GM12878 (cell line): ENCODE data around the gene PRPSAP1. TPM values are rescaled to one million over a fixed set of nuclear protein-coding genes. Genes with fewer than 3 reads are reported as not detected.

Experiments used
- ATAC-seq: fragments of 200-7000 bp; cut with Tn5 transposase; 3 replicates; pipeline ENCODE4 v1.9.1; 2020; ENCODE audit warnings: mild to moderate bottlenecking, moderate library complexity
- BruUV-seq: library from RNA; stranded (reverse); fragments of 400-500 nt; replicated peaks from 2 replicates; lab custom pipeline; 2021; lab: Mats Ljungman, UMichigan
- CTCF ChIA-PET: fragments of 300-600 bp; sonication (Branson Sonifier 250); formaldehyde crosslinking; extraction: SDS; loops from one replicate; lab custom pipeline; 2021; ENCODE audit warnings: inconsistent platforms; lab: Yijun Ruan, JAX
- POLR2A ChIA-PET: fragments of 350-600 bp; formaldehyde crosslinking; extraction: SDS; loops from one replicate; lab custom pipeline; 2021; ENCODE audit warnings: inconsistent platforms; lab: Charles Lee
- RAD21 ChIA-PET: fragments of 300-600 bp; sonication (Branson Sonifier 250); formaldehyde crosslinking; loops from one replicate; lab custom pipeline; 2023; ENCODE audit warnings: antibody characterized with exemption; ENCODE audit not compliant: unreplicated experiment; lab: Charles Lee
- SMC1A ChIA-PET: fragments of 300-600 bp; sonication (Branson Sonifier 250); formaldehyde crosslinking; loops from one replicate; lab custom pipeline; 2023; ENCODE audit not compliant: unreplicated experiment, uncharacterized antibody; lab: Charles Lee
- DNase-seq: peaks from one replicate; pipeline ENCODE4 v3.0.0-alpha.2; 2011; ENCODE audit warnings: low read depth, low spot score
- FAIRE-seq: peaks from 3 replicates; lab custom pipeline; 2011; peaks lifted over from hg19 to GRCh38; lab: Jason Lieb, UNC
- H2AFZ ChIP-seq: 2 replicates; pipeline ENCODE4 v1.6.0; 2011; ENCODE audit warnings: low read depth, low read length, control low read depth; ENCODE audit not compliant: control insufficient read depth
- H3K27ac ChIP-seq: 2 replicates; pipeline ENCODE4 v1.5.1; 2011; ENCODE audit warnings: control low read depth; ENCODE audit not compliant: control insufficient read depth, insufficient read depth
- H3K27me3 ChIP-seq, 2 experiments: replicated peaks in 1 of 2; 2 replicates each; pipeline versions ENCODE4 v1.6.0 to v1.6.1; 2011; ENCODE audit warnings: low read length in 1 of 2; ENCODE audit not compliant: control insufficient read depth in 2 of 2, insufficient read depth in 2 of 2
- H3K36me3 ChIP-seq, 2 experiments: 2 replicates each; pipeline ENCODE4 v1.5.1; 2011; ENCODE audit warnings: low read length in 1 of 2; ENCODE audit not compliant: control insufficient read depth in 2 of 2, insufficient read depth in 2 of 2
- H3K4me1 ChIP-seq: 2 replicates; pipeline ENCODE4 v1.6.1; 2011; ENCODE audit warnings: mild to moderate bottlenecking, low read length, moderate library complexity, mixed read lengths; ENCODE audit not compliant: control insufficient read depth, insufficient read depth
- H3K4me2 ChIP-seq: 2 replicates; pipeline ENCODE4 v1.6.0; 2011; ENCODE audit warnings: control low read depth; ENCODE audit not compliant: control insufficient read depth, insufficient read depth
- H3K4me3 ChIP-seq: fragments of 200-600 bp; sonication (generic); 2 replicates; pipeline ENCODE4 v1.5.1; 2016
- H3K79me2 ChIP-seq: 2 replicates; pipeline ENCODE4 v1.6.0; 2011; ENCODE audit warnings: low read length; ENCODE audit not compliant: control insufficient read depth, insufficient read depth
- H3K9ac ChIP-seq: 2 replicates; pipeline ENCODE4 v1.8.0; 2011; ENCODE audit warnings: low read length, control low read depth, mixed read lengths; ENCODE audit not compliant: control insufficient read depth, insufficient read depth
- H3K9me3 ChIP-seq: replicated peaks from 3 replicates; pipeline ENCODE4 v1.5.1; 2011; ENCODE audit warnings: mild to moderate bottlenecking, low read length; ENCODE audit not compliant: control insufficient read depth, insufficient read depth
- H4K20me1 ChIP-seq: 2 replicates; pipeline ENCODE4 v1.6.0; 2011; ENCODE audit not compliant: control insufficient read depth, insufficient read depth
- CBX3 ChIP-seq: fragments of 200-600 bp; sonication (generic); IDR thresholded peaks from 2 replicates; pipeline ENCODE4 v1.6.1; 2016; ENCODE audit warnings: low read depth, borderline replicate concordance
- PRDM15 ChIP-seq: fragments of 450-650 bp; formaldehyde crosslinking; IDR thresholded peaks from 2 replicates; pipeline ENCODE4 v1.4.0; 2020; ENCODE audit warnings: mild to moderate bottlenecking, moderate library complexity
- ZNF687 ChIP-seq: fragments of 450-650 bp; IDR thresholded peaks from 2 replicates; pipeline ENCODE4 v1.6.1; 2017; ENCODE audit warnings: mild to moderate bottlenecking, moderate library complexity
- ZZZ3 ChIP-seq: IDR thresholded peaks from 2 replicates; pipeline ENCODE4 v1.6.1; 2011; ENCODE audit warnings: low read depth; ENCODE audit not compliant: control insufficient read depth, insufficient read length
- WGBS: methylation state at CpG from one replicate; pipeline ENCODE4 v1.1.6; 2016; ENCODE audit warnings: low lambda C conversion rate; ENCODE audit not compliant: insufficient replicate concordance, insufficient coverage; ENCODE audit errors: missing lambda C conversion rate; 5-methylcytosine and 5-hydroxymethylcytosine counted together
- in situ Hi-C: fragments of 300-500 bp; cut with MboI; formaldehyde crosslinking; loops from 9 replicates; pipeline ENCODE4 v1.14.3; 2018; ENCODE audit warnings: mixed read lengths
- intact Hi-C: fragments of 100-400 bp; cut with micrococcal nuclease; formaldehyde crosslinking; loops from one replicate; pipeline ENCODE4 v1.14.2; 2022; ENCODE audit not compliant: unreplicated experiment
- polyA plus RNA-seq, 11 experiments: library from polyadenylated mRNA; depleted of rRNA in 4 of 11; unstranded in 6 of 11; stranded (reverse) in 5 of 11; fragments of >200 nt; fragmentation: Nextera tagmentation in 4 of 11; fragmentation: Illumina TruSeq in 1 of 11; extraction: Ambion mirVana in 4 of 11; extraction: Trizol in 1 of 11; gene quantifications; 1 replicate in 1 of 11; 2 replicates in 10 of 11; pipeline versions ENCODE4 v1.2.1 to v1.2.3, GENCODE V29; 2011 to 2016; ENCODE audit warnings: inconsistent platforms in 2 of 11, missing spikeins in 2 of 11, low read depth in 1 of 11
- total RNA-seq, 4 experiments: library from RNA; depleted of rRNA in 3 of 4; stranded (reverse); fragments of >200 nt in 3 of 4; fragmentation: Illumina TruSeq in 1 of 4; extraction: Trizol in 1 of 4; gene quantifications; 2 replicates each; pipeline versions ENCODE4 v1.2.1 to v1.2.3, GENCODE V29; 2013 to 2021

The PRPSAP1 gene
- total and polyA plus RNA-seq, 10 of the 15 experiments (the other 5 are each of a cell fraction or from before 2014, with no cell fraction given) = 15.8 to 84.2 (median 44.2) TPM

- Histone ChIP-seq H3K27ac (no peak overlapping the region), H2AFZ (no peak overlapping the region), H3K4me2 (no peak overlapping the region), H3K79me2 (no peaks in the 10 kb centered on the region), H3K4me1 (no peaks in the 10 kb centered on the region), H3K36me3 (no peaks in the 10 kb centered on the region), H3K4me3 (no peak overlapping the region), H3K27me3 (no peaks in the 10 kb centered on the region), H3K9me3 (no peaks in the 10 kb centered on the region), H4K20me1 (no peaks in the 10 kb centered on the region), H3K9ac (no peak overlapping the region)
- ChIA-PET RAD21 (no interaction called here), SMC1A (interaction anchor here (0.6 to 0.9 kb wide), 2 partner anchors 35 to 231 kb away, joined by 3 read pairs; no protein-coding TSS in a partner anchor), CTCF (interaction anchor here (0.9 to 1.8 kb wide), 4 partner anchors 8 to 88 kb away, joined by 3 to 8 read pairs (median 5); no protein-coding TSS in a partner anchor), POLR2A (interaction anchor here (0.5 to 0.6 kb wide), 2 partner anchors 61 to 166 kb away, joined by 3 read pairs; no protein-coding TSS in a partner anchor)
- no TSS peak for BruUV-seq
- WGBS = 66% methylated on average over 11 of the region's 11 CpGs
- in situ Hi-C loops (no loop called here), intact Hi-C loops (no loop called here)
- FAIRE-seq = no peak
- DNase-seq = no peak
- ATAC-seq = no peak
- TF ChIP-seq ZNF687 = no peak
- TF ChIP-seq CBX3 = no peak
- TF ChIP-seq ZZZ3 = no peak
- no peak for TF ChIP-seq PRDM15 (CRISPR knock-in tag)
- TF ChIP-seq, all 136 proteins: peak for 0
Observed at GRCh38 chr17:76370261-76370993, 16.7 kb upstream of the PRPSAP1 start.
